SH-SY5Y (cell line): ENCODE results near the gene SH2D7.

Experiments
- GATA2 ChIP-seq: IDR thresholded peaks from 2 replicates; pipeline ENCODE4 v1.6.1; 2011; ENCODE audit warnings: mild to moderate bottlenecking, low read depth, low read length
- GATA3 ChIP-seq: IDR thresholded peaks from 2 replicates; pipeline ENCODE4 v1.6.1; 2011; ENCODE audit warnings: low read depth, mild to moderate bottlenecking, low read length, moderate library complexity

DNA sequence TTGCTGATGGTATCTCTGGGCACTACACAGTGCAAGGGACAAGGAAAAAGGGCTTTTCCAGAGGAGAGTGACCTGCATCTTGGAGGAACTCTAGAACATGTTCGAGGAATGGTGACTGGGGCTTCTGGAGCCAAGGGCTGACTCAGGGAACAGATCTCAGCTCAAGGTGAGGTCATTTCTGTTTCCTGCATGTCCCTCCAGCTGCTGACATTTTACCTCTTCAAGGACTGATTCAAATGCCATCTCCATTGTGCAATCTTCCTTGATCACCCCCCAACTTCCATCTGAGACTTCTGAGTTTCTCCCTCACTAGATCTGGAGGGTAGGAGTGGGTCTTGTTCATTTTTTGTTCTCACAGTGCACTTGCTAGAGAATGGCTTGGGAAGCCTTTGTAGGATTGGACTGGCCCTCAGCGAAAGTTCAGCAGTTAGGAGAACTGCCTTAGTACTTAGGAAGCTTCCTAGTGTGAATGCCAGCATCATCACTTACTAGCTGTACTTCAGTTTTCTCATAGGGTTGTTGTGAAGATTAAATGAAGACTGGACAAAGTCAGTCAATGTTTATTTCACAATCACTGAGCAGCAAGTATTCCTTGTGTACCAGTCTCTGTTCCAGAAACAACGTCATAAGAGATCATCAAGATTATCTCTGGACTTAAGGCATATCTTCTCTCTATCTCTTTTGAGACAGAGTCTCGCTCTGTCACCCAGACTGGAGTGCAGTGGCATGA is 54.2 kb downstream of the SH2D7 start:
- TF ChIP-seq GATA3 (no peak), GATA2 (no peak)
